NCI-H748 (cell line): Measurements from ENCODE around the gene SRGAP2.
"Not testable (repeated sequence)": the region's sequence is repeated elsewhere in the genome, so short reads cannot be mapped to it uniquely, and the experiment has no call there.

Experiments used
- DNase-seq: peaks from one replicate; lab custom pipeline; 2025; ENCODE audit not compliant: unreplicated experiment; lab: John Stamatoyannopoulos, UW

Gene SRGAP2

GRCh38 chr1:206246129-206246886, 43.0 kb downstream of the SRGAP2 start:
- DNase-seq, result not testable (repeated sequence)

DNA sequence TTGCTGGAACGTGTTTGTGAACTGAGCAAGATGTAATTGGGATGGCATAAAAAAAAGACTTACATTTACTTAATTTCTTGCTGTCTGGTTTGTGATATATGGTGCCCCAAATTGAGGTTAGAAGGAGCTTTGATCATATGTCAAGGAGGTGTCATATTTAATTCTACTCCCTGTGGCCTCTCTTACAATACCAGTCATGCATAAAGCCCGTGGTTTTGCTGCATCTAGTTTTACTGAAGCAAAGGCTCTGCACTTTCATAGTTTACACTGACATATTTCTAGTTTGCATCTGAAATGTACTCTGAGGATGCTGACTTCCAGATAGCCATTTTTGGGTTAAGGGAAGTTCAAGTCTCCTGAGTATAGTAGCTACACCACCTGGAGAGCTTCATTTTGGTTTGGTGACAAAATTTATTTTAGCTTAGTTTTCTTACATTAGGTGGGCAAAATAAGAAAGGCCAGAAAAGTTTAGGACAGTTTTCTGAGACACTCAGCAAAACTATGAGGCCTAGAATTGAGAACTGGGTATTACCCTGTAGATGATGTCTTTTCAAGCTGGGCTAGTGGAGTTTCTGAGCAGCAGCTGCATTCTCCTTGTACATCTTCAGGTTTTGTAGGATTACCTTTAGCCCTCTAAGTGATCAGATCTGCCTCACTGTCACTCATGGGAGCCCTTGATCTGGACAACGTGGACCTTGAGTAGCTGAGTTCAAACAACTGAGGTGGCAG, 47.8 kb downstream of the SRGAP2 start:
- not testable (repeated sequence) for DNase-seq

- DNase-seq, result not testable (repeated sequence)
Measured at GRCh38 chr1:206252680-206253335, 49.5 kb downstream of the SRGAP2 start.
